ENCODE data around the gene SMCO2. TPM values are rescaled to one million over a fixed set of nuclear protein-coding genes. Genes with fewer than 3 reads are reported as not detected.
"Not testable (repeated sequence)": the region's sequence is repeated elsewhere in the genome, so short reads cannot be mapped to it uniquely, and the experiment has no call there.

SMCO2 gene
- total RNA-seq, 1 experiment from 2014 or later: not detected

DNA sequence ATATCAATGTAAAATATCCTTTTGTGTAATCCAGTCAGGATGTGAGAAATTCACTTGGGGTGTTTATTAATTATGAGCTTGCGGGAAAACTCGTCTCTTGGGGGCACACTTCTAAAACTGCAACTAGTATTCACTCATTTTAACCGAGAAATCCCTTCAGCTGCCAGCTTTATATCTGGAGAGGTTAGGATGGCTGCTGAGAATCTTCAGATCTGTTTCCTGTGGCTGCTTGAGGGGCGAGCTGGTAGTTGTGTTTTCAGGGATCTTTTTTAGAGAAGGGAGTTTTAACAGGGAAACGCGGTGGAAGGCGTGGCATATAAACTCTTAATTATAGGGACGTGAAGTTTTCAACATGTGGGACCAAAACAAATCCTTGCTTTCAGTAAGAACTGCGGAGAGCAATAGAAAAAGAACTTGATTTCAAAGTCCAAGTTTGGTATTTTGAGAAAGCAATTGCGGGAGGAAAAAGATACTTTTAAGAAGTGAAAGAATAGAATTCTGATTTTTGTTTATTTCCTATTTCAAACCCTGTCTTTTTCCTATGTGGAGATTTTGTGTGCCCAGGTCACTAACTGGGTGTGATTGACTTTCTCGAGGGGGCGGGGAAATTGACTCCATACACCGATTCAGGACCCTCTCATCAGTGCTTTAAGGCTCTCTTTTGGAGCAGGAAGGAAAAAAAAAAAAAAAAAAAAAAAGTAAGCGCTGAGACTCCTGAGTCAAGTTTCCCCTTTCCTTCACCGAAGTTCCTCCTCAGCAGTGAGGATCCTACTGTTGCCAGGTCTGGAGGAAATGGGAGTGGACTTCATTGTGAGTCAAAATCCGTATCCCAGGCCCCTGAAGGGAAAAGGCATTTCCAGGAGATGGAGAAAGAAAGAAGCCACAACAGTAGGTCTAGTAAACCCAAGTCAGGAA lies 78.6 kb downstream of the SMCO2 start:
- peak; percentile 79 for DNase-seq (ENCODE audit: low read depth)

DNA sequence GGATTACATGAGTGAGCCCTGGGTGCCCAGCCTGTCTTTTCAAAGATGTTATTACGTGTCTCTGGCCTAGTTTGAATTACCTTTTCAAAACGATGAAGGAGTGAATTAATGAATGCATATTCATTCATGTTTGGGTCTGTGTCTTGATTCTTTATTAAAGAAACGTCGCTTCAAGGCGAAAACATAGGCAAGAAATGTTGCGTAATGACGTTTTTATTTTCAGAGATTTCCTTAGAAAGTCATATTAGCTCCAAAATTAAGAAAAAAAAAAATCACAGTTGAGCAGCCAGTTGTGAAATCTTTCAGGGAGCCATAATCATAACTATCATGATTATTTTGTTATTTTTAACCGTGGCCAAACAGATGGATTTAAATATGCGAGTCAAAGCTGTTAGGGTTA lies 81.0 kb downstream of the SMCO2 start:
- no peak for DNase-seq (ENCODE audit: low read depth)

DNA sequence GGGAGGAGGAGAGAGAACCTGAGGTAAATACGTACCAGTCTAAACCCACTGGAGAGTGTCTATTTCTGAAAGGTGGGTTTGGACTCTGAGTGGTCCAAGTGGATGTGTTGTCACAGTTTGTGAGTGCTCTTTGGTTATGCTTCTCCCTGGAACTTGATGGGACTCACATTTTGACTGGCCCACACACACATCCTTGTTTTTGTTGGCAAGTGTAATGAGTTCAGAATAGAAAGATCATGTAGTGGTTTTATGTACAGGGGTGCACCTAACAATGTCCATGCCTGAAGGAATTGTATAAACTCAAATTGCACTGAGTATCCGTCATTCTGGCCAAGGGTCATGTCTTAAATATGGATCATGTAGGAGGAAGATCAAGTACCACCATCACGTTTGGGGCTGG lies 82.3 kb downstream of the SMCO2 start:
- no peak for DNase-seq (ENCODE audit: low read depth)

DNA sequence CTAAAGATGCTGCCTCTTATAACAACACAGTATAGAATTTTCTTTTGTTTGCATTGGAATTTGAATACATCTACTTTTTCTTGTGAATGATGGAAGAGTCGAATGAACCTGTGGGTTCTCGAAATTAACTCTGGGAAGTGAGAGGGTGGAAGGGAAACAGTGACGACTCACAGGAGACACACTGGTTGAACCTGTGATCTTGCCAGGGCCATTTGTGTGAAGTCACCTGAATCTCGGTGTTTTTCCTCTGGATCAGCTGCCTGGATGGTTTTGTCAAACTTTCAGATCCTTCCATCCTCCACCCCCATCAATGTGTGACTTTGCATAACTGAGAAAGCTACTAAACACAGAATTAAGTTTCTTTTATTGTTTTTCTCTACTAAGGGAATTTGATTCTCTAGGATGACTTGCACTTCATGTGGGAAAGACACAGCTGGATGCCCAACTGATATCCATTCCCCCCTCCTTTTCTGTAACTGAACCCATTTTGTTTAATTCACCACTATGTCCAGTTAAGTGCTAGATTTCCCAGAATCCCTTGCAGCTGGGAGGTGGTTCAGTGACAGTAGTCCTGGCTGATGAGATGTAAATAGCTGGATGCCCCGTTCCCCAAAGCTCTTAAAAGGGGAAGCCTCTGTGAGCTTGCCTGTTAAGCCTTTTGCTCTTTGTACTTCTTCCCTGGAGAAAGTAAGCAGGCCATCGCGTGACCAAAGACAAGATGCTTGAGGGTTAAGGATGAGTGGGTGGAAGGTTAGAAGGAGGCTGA lies 83.8 kb downstream of the SMCO2 start:
- no peak for DNase-seq (ENCODE audit: low read depth)

DNA sequence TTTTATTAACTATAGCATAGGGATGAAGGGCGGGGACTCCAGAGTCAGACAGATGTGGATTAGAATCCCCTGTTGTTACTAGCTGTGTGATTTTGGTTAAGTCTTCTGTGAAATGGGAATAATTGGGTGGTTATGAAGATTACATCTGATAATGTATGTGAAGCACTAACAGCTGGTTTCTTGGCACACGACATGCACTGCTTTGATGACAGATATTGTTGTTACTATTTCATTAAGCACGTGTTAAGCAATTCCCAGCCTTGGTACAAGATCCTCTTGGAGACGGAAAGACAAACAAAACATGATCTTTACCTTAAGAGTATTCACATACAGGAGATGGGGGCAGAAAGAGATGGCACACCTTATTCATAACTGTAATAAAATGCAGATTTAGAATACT lies 85.4 kb downstream of the SMCO2 start:
- DNase-seq (ENCODE audit: low read depth): no peak

DNA sequence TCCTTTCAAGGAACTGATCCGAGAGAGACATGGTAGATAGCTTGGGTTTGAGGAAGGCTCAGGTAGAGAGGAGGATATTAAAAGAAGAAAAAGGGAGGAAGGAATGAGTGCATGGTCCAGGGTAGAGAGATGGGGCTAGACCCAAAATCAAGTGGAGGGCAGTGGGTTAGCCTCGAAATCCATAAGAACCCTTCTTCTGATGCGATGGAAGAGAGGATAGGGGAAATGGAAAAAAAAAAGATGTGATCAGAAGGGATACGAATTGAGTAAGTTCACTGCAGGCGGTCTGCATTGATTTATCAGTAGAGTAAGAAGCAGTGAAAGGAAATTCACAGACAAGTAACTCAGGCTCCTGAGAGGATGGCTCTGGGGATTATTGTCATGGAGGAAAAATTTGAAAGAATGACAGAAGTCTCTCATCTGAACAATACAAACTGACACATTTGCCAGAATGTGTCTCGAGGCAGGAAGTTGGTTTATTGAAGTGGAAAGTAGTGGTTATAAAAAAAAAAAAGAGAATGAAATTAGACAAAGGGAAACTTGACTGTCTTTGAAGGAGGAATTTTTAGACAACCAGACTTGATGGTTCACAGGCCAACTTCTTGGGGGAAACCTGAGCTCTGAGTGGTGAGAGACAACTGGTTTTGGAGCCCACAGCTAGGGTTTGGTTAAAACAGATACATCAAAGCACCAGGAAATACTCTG lies 87.7 kb downstream of the SMCO2 start:
- DNase-seq (ENCODE audit: low read depth): peak; percentile 73

DNA sequence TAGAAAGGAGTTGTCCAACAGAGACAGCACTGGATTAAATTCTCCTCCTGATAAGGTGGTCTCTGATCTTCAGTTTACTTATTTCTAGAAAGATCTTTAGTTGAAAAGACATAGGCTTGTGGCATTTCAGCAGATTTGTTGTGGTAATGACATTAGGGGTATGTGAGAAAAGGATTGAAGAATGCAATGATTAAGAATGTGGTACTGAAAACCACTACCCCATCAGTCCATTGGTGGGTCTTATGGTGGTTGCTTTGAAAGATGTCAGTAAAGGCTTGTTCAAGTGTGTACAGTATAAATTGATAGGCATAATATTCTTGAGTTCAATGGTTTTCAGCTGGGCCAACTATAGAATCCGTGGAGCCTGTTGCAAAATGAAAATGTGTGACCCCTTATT lies 88.2 kb downstream of the SMCO2 start:
- no peak for DNase-seq (ENCODE audit: low read depth)

DNA sequence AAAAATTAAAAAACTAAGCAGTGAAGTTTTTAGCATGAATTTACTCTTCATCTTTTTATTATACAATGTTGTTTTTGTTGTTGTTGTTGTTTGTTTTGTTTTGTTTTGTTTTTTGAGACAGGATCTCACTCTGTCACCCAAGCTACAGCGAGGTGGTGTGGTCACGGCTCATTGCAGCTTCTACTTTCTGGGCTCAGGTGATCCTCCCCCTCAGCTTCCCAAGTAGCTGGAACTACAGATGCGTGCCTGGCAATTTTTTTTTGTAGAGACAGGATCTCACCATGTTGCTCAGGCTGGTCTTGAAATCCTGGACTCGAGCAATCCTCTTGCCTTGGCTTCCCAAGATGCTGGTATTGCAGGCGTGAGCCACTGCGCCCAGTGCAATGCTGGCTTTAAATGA lies 88.8 kb downstream of the SMCO2 start:
- no peak for DNase-seq (ENCODE audit: low read depth)

DNA sequence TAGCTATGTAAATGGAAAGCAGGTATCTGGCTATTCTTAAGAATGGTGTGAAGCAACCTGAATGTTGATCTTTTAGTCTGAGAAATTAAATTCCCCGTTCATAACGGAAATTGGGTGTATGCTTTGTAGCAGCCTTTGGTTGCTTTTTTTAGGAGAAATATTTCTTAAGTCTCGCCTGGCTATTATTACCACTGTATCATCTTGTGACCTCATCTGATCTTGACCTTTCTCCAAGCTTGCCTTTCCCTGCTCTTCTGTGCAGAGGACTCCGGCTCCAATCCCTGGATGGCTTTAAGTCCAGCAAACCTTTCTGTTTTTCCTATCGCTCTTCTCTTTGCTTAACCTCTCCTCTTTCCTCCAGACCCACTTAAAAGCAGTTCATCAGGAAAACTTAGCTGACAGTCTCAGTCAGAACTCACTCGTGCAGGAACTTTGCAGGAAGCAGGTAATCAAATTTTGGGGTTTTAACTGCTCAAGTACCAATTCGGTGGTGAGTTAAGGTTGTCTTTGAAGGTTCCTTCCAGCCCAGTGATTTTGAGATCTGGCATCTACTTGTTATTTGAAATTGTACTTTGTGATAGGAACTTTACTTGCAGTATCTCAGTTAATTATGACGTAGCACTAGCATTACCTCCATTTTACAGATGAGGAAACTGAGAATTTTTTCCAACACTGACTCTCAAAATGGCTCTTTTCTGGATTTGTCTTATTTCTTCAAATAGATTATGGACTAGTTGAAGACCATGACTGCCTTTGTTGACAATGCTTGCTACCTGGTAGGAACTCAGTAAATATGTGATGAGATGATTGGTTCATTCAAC lies 91.5 kb downstream of the SMCO2 start:
- no peak for DNase-seq (ENCODE audit: low read depth)

DNA sequence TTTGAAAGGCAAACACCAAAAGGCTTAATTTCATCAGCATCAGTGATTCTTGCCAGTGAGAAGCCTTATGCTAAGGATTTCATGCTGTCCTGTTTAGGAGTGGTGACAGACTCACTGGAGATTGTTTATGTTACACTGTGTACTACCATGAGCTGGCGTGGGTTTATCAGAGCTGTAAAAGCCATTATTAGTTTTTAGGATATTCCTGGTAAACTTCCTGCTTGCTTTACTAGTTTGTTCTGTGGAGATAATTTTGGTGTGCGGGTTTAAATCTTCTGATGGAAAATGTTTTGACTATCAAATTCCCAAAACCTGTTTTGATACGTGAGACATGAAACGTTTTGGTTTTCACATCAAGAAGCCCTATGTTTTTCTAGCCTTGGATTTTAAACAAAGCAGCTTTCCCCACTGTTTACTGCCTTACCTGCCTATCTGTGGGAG lies 92.7 kb downstream of the SMCO2 start:
- no peak for DNase-seq (ENCODE audit: low read depth)

DNA sequence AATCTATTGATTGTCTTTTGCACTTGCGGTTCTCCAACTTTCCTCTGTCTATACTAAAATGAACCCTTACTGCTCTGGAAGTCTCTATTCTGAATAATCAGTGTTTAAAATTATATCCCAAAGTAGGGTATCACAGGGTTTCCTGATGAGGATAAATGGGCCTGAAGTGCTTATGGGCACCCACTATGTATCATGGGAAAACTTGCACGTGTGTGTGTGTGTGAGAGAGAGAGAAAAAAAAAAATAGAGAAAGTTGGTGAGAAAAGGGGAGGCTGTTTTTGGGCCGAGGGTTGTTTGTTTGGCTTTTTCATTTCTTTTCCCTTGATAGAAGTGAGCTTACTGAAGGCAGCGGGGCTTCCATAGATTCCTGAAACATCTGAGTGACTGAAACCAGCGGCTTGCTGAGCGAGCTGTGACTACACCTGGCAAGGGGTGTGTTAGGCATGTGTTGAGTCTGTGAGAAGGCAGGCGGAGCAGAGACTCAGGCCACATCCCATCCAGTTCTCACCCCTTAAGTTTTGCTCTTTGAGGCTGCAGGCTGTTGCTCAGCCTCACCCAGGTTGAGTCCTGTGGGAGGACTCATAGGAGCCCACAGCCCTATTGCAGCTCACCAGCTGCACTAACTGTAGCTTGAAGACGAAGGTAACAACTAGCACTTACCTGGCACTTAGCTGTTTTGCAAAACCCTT lies 94.6 kb downstream of the SMCO2 start:
- DNase-seq (ENCODE audit: low read depth): no peak

DNA sequence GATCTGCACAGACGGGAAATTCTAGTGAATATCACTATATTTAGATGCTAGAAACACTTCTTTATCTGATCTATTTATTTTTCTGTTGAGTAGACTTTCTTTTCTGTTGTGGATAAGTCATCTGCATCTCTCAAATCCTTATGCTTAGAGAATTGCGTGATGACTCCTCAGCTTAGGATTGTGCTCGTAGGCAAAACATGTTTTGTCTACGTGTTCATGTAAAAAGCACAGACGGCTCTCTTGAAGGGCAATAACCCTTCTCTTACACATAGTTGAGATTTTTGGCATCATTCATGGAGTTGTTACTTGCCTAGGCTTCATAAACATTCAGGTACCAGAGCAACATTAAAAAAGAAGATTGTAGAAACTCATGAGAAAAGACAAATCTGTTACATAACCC lies 96.1 kb downstream of the SMCO2 start:
- peak; percentile 89 for DNase-seq (ENCODE audit: low read depth)

DNA sequence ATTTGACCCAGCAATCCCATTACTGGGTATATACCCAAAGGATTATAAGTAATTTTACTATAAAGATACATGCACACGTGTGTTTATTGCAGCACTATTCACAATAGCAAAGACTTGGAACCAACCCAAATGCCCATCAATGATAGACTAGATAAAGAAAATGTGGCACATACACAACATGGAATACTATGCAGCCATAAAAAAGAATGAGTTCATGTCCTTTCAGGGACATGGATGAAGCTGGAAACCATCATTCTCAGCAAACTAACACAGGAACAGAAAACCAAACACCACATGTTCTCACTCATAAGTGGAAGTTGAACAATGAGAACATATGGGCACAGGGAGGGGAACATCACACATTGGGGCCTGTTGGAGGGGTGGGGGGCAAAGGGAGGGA lies 98.3 kb downstream of the SMCO2 start:
- DNase-seq (ENCODE audit: low read depth): not testable (repeated sequence)

DNA sequence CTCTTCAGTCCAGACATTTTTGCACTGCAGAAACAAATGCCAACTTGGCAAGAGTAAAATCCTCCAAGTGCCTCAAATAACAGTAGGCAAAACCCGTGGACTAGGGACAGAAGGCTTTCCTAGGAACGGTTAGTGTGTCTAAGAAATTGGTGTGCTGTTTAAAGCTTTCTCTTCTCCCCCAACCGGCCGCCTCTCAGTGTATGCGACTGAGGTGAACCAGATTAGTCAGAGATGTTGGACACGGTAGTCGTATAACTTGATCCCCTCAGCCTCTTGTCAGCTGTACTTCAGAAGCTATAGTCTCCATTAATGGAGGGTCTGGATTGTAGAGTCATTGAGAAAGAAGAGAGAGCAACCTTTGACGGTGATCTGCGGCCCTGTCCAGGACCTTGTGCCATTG lies 99.1 kb downstream of the SMCO2 start:
- DNase-seq (ENCODE audit: low read depth): no peak

DNA sequence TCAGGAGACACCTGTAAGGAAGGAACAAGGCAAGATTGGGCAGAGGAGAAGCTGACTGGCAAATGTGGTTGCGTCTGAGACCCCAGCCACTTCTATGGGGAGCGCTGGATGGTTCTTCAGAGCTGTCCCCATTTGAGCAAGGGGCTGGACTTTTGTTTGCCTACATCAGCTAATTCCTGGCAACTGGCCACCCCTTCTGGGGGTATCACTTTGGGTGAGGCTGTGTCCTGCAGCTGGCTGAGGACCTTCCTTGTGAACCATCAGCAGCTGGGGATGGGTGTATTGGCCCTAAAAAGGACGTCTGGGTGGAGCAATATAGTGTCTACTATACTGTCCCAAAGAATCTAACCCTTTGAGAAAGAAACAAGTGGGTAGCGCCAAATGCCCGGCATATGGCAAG lies 101.1 kb downstream of the SMCO2 start:
- no peak for DNase-seq (ENCODE audit: low read depth)

DNA sequence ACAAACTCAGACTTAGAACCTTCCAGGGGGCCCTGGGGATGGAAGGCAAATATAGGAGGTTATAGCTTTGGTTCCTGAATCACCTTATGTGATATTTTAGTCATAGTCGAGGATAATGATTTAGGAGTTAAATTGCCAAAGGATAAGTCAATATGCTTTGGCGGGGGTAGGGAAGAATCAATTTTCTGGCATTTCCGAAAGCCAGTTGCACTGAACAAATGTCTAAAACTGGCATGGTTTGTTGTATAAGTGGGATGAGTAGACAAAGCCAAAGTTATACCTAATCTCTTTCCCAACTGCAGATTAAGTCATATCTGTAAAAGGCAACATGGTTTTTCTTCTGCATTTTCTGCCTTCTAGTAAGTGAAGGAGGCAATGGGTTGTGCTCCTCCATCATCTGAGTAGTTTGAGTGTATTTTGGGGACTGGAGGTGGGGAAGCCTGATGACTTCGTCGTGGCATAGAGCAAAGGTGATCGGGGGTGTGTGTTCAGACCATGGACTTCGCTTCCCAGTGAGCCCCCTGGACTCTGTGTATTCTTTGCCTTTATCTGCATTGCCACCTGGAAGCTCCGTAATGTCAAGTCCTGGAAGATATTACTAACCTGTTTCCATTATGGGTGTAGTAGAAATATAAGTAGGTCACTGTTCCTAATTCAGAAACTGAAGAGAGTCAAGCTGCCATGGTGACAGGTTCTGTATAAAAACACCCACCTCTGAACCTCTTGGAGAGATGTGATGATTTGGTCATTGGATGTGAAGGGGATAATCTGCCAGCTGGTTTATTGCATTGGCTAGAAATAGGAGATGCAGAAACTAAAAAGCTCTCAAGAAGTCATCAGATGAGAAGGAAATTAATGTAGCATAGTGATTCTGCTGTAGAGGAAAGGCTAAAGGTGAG lies 102.0 kb downstream of the SMCO2 start:
- no peak for DNase-seq (ENCODE audit: low read depth)

DNA sequence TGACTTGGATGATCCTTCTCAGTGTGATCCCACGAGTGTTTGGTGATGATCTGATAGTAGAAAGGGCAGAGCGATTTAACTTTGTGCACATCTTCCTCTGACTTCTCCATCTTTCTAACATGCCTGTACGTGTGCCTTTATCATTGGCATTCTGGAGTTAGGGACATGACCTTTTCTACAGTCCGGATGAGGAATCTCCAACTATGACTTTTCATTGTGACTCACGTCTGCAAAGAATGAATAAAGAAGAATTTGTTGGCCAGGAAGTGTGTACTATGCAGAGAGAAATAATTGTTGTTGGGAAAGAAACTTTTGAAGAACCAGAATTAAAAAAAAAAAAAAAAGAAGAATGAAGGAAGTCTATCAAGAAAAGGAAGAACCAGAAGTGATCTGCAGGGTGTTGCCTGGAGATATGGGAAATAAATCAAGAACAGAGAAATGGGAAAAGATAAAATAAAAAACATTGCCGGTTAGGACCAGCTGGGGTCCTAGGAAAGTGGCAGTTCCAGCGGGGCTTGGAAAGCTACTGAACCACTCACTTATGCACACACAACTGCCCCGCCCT lies 102.8 kb downstream of the SMCO2 start:
- DNase-seq (ENCODE audit: low read depth): peak; percentile 87

DNA sequence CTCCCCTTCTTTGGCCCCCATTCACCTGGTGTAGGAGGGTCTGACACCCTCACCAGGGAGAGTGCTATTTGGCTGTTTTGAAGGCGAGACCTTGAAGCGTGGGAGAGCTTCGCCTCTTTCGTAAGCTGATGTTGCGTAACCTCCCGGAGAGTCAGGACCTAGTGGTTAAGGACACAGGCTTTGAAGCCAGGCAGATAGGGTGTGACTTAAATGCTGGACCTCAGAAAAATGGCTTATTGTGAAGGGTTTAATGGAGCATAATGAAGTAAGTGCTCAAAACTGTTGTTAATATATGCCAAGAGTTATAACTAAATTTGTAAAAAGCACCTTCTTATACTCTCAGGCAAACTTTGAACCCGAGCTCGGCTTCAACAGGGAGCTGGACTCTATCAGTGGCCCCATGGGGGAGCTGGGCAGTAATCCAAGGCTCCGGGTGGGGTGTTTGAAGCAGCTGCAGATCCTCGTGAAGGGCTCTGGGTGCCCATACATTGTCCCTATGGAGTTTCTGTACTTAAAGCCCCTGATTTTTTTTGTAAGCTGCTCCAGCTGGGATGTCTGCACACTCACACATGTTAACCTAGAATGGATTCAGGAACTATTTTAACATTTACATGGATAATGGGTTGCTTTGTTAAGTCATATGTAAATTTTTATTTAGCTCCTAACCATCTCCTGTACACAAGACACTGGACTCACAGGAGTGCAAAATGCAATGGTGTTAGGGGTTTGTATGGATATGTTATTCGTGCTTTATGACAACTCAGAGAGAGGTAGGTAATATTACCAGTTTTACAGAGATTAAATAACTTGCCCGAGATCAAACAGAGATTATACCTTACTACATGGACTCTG lies 103.5 kb downstream of the SMCO2 start:
- DNase-seq (ENCODE audit: low read depth): peak; percentile 96

DNA sequence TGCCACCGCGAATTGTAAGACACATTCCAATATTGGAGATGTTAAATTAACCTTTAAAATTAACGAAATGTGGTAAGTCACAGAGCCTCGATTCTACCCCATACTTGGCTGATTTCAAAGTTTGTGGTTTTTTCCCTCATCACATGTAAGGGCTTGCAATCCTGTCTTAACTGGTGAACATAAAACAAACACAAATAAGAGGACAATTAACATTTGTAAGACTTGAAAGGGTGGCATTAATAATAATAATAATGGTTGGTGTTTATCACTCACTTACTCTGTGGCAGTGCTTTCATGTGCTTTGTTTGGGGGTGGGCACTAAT lies 104.1 kb downstream of the SMCO2 start:
- DNase-seq (ENCODE audit: low read depth): no peak

Data from RPMI7951 (cell line).